Endodermal cell (in vitro differentiated cells): ENCODE data around the gene TBXA2R. TPM values are rescaled to one million over a fixed set of nuclear protein-coding genes. Genes with fewer than 3 reads are reported as not detected.

Experiments
- DNase-seq: peaks from one replicate; pipeline ENCODE4 v3.0.0-alpha.2; 2017
- H3K27ac ChIP-seq: 2 replicates; pipeline ENCODE4 v1.5.1; 2013; ENCODE audit warnings: mild to moderate bottlenecking, low read depth, low read length, moderate library complexity
- H3K27me3 ChIP-seq: 2 replicates; pipeline ENCODE4 v1.6.1; 2013; ENCODE audit warnings: mild to moderate bottlenecking, low read length, moderate library complexity; ENCODE audit not compliant: insufficient read depth, control insufficient read depth, poor library complexity, severe bottlenecking
- H3K36me3 ChIP-seq: 2 replicates; pipeline ENCODE4 v1.7.0; 2013; ENCODE audit warnings: mild to moderate bottlenecking, low read length, moderate library complexity; ENCODE audit not compliant: control insufficient read depth, insufficient read depth
- H3K4me1 ChIP-seq: one replicate; pipeline ENCODE4 v1.7.0; 2013; ENCODE audit warnings: low read length; ENCODE audit not compliant: control insufficient read depth, insufficient read depth
- H3K4me3 ChIP-seq: 2 replicates; pipeline ENCODE4 v1.5.1; 2013; ENCODE audit warnings: mild to moderate bottlenecking, low read length, moderate library complexity
- H3K9ac ChIP-seq: 2 replicates; pipeline ENCODE4 v1.6.1; 2013; ENCODE audit warnings: mild to moderate bottlenecking, low read length, moderate library complexity; ENCODE audit not compliant: poor library complexity, severe bottlenecking; ENCODE audit errors: extremely low read depth
- H3K9me3 ChIP-seq: 2 replicates; pipeline ENCODE4 v1.6.1; 2013; ENCODE audit warnings: mild to moderate bottlenecking, low read length, moderate library complexity; ENCODE audit not compliant: control insufficient read depth
- H3K27ac Mint-ChIP-seq: 2 replicates; pipeline ENCODE4 v1.8.0; 2020; ENCODE audit warnings: mixed read lengths
- H3K27me3 Mint-ChIP-seq: 2 replicates; pipeline ENCODE4 v1.8.0; 2021; ENCODE audit warnings: mild to moderate bottlenecking, mixed read lengths; ENCODE audit not compliant: insufficient read depth
- H3K36me3 Mint-ChIP-seq: 2 replicates; pipeline ENCODE4 v1.8.0; 2020; ENCODE audit warnings: low read depth, mixed read lengths
- H3K4me1 Mint-ChIP-seq: 2 replicates; pipeline ENCODE4 v1.8.0; 2020; ENCODE audit warnings: mixed read lengths
- H3K4me3 Mint-ChIP-seq: 2 replicates; pipeline ENCODE4 v1.8.0; 2020; ENCODE audit warnings: mild to moderate bottlenecking, moderate library complexity, mixed read lengths
- H3K9me3 Mint-ChIP-seq: 2 replicates; pipeline ENCODE4 v1.8.0; 2020; ENCODE audit warnings: mild to moderate bottlenecking, mixed read lengths
- CTCF ChIP-seq: fragments of 200-600 bp; sonication (generic); conservative IDR thresholded peaks from 2 replicates; pipeline ENCODE4 v1.5.0; 2021; ENCODE audit warnings: antibody characterized with exemption, mild to moderate bottlenecking
- WGBS, 2 experiments: methylation state at CpG; one replicate each; pipeline versions ENCODE4 v1.1.5 to v1.1.7; 2013; ENCODE audit warnings: missing lambda C conversion rate in 2 of 2, mixed read lengths in 1 of 2; ENCODE audit not compliant: insufficient coverage in 1 of 2, insufficient read length in 1 of 2; 5-methylcytosine and 5-hydroxymethylcytosine counted together
- total RNA-seq, 2 donors: library from RNA; stranded (reverse); fragmentation: NEBNext Ultra II Directional in 1 of 2; extraction: Animal tissue kit (Norgen Biotek cat#: 25700) in 1 of 2; gene quantifications; 2 replicates in 1 of 2; 3 replicates in 1 of 2; pipeline ENCODE4 v1.2.1, GENCODE V29; 2021

The TBXA2R gene
- total RNA-seq, 2 donors from 2014 or later = 0.29 to 0.42 TPM

GRCh38 chr19:3610745-3611717, 4.4 kb upstream of the TBXA2R start:
- Mint-ChIP-seq H3K27me3 (peaks cover 2% of the 10 kb centered on the region), H3K4me3 (no peak overlapping the region), H3K36me3 (peaks cover 17% of the 10 kb centered on the region), H3K27ac (no peak overlapping the region), H3K4me1 (peaks cover 6% of the 10 kb centered on the region), H3K9me3 (no peaks in the 10 kb centered on the region)
- 92 to 95% methylated on average over 30 to 39 of the region's 41 CpGs for WGBS, 2 experiments
- no peak overlapping the region for H3K4me3 ChIP-seq
- H3K9me3 ChIP-seq = no peaks in the 10 kb centered on the region
- peaks cover 4% of the 10 kb centered on the region for H3K27me3 ChIP-seq
- H3K36me3 ChIP-seq = peaks cover 7% of the 10 kb centered on the region
- no peak for TF ChIP-seq CTCF
- no peaks in the 10 kb centered on the region for H3K4me1 ChIP-seq
- no peak overlapping the region for H3K9ac ChIP-seq
- no peak for DNase-seq
- H3K27ac ChIP-seq = no peak overlapping the region

- H3K4me3 Mint-ChIP-seq = no peak overlapping the region
- peaks cover 17% of the 10 kb centered on the region for H3K36me3 Mint-ChIP-seq
- no peak overlapping the region for H3K9ac ChIP-seq
- peaks cover 14% of the 10 kb centered on the region for H3K27me3 ChIP-seq
- H3K36me3 ChIP-seq = peaks cover 7% of the 10 kb centered on the region
- H3K4me1 ChIP-seq = no peaks in the 10 kb centered on the region
- DNase-seq = no peak
- 94 to 95% methylated on average over 19 to 24 of the region's 24 CpGs for WGBS, 2 experiments
- no peak for TF ChIP-seq CTCF
- H3K27ac Mint-ChIP-seq = no peak overlapping the region
- no peak overlapping the region for H3K27ac ChIP-seq
- no peaks in the 10 kb centered on the region for H3K9me3 ChIP-seq
- H3K27me3 Mint-ChIP-seq = peaks cover 2% of the 10 kb centered on the region
- H3K4me3 ChIP-seq = no peak overlapping the region
- peaks cover 6% of the 10 kb centered on the region for H3K4me1 Mint-ChIP-seq
- no peaks in the 10 kb centered on the region for H3K9me3 Mint-ChIP-seq
These were observed 3.4 kb upstream of the TBXA2R start for GRCh38 chr19:3609779-3610719.

GRCh38 chr19:3608750-3609322, 2.2 kb upstream of the TBXA2R start:
- Histone ChIP-seq H3K9me3 (no peaks in the 10 kb centered on the region), H3K4me1 (no peaks in the 10 kb centered on the region), H3K27me3 (peaks cover 16% of the 10 kb centered on the region), H3K36me3 (peaks cover 7% of the 10 kb centered on the region), H3K9ac (no peak overlapping the region), H3K27ac (no peak overlapping the region), H3K4me3 (no peak overlapping the region)
- H3K27ac Mint-ChIP-seq = no peak overlapping the region
- peaks cover 6% of the 10 kb centered on the region for H3K4me1 Mint-ChIP-seq
- 93 to 98% methylated on average over 8 to 21 of the region's 21 CpGs for WGBS, 2 experiments
- H3K4me3 Mint-ChIP-seq = no peak overlapping the region
- DNase-seq = no peak
- TF ChIP-seq CTCF = no peak
- H3K9me3 Mint-ChIP-seq = no peaks in the 10 kb centered on the region
- H3K36me3 Mint-ChIP-seq = peaks cover 17% of the 10 kb centered on the region
- H3K27me3 Mint-ChIP-seq = peaks cover 2% of the 10 kb centered on the region
